A673 (cell line): Measurements from ENCODE around the gene AGBL4. TPM values are rescaled to one million over a fixed set of nuclear protein-coding genes. Genes with fewer than 3 reads are reported as not detected.

Experiments used
- BruUV-seq: library from RNA; stranded (reverse); fragments of 400-500 nt; replicated peaks from 2 replicates; lab custom pipeline; 2021; lab: Mats Ljungman, UMichigan
- CTCF ChIA-PET: fragments of 300-600 bp; sonication (Branson Sonifier 250); formaldehyde crosslinking; loops from one replicate; lab custom pipeline; 2022; ENCODE audit warnings: antibody characterized with exemption; lab: Charles Lee
- POLR2A ChIA-PET: fragments of 300-600 bp; sonication (Branson Sonifier 250); formaldehyde crosslinking; loops from one replicate; lab custom pipeline; 2022; ENCODE audit warnings: antibody characterized with exemption; ENCODE audit not compliant: low non-redundant PET; lab: Charles Lee
- DNase-seq: peaks from one replicate; pipeline ENCODE4 v3.0.0-alpha.2; 2015; ENCODE audit warnings: low spot score
- H3K27ac ChIP-seq: fragments of 200-600 bp; sonication (generic); 2 replicates; pipeline ENCODE4 v1.5.1; 2016; ENCODE audit warnings: mixed run types, low read depth, mild to moderate bottlenecking, mixed read lengths, antibody characterized with exemption, low read length; ENCODE audit not compliant: poor library complexity, severe bottlenecking
- H3K27me3 ChIP-seq: fragments of 200-600 bp; sonication (generic); replicated peaks from 2 replicates; pipeline ENCODE4 v1.6.1; 2017; ENCODE audit warnings: mixed run types, low read depth, mild to moderate bottlenecking, mixed read lengths, antibody characterized with exemption, low read length; ENCODE audit not compliant: insufficient read depth, poor library complexity
- H3K36me3 ChIP-seq: fragments of 200-600 bp; sonication (generic); 2 replicates; pipeline ENCODE4 v1.6.1; 2016; ENCODE audit warnings: mixed run types, mild to moderate bottlenecking, mixed read lengths, antibody characterized with exemption, low read length; ENCODE audit not compliant: insufficient read depth, poor library complexity, severe bottlenecking
- H3K4me1 ChIP-seq: fragments of 200-600 bp; sonication (generic); 2 replicates; pipeline ENCODE4 v1.6.1; 2017; ENCODE audit warnings: mixed run types, mild to moderate bottlenecking, mixed read lengths, antibody characterized with exemption, low read length; ENCODE audit not compliant: insufficient read depth, poor library complexity, severe bottlenecking
- H3K4me3 ChIP-seq: fragments of 200-600 bp; sonication (generic); 2 replicates; pipeline ENCODE4 v1.5.1; 2016; ENCODE audit warnings: low read depth, mixed run types, mild to moderate bottlenecking, mixed read lengths, low read length; ENCODE audit not compliant: poor library complexity, severe bottlenecking
- H3K9me3 ChIP-seq: fragments of 200-600 bp; sonication (generic); 2 replicates; pipeline ENCODE4 v1.6.1; 2016; ENCODE audit warnings: mixed run types, low read depth, mild to moderate bottlenecking, mixed read lengths, antibody characterized with exemption, low read length; ENCODE audit not compliant: poor library complexity, severe bottlenecking
- CTCF ChIP-seq: fragments of 300-800, 200-600 bp; sonication (generic); conservative IDR thresholded peaks from 2 replicates; pipeline ENCODE4 v1.5.1; 2017; ENCODE audit warnings: low read depth, mild to moderate bottlenecking, antibody characterized with exemption, low read length, moderate library complexity, mixed read lengths
- EZH2 ChIP-seq: fragments of 200-600 bp; sonication (generic); IDR thresholded peaks from 2 replicates; pipeline ENCODE4 v1.6.1; 2017; ENCODE audit warnings: borderline replicate concordance, low read depth, mild to moderate bottlenecking, mixed read lengths, antibody characterized with exemption, low read length; ENCODE audit not compliant: poor library complexity, severe bottlenecking
- intact Hi-C: fragments of 100-400 bp; cut with micrococcal nuclease; formaldehyde crosslinking; loops from one replicate; pipeline ENCODE4 v1.10.0; 2022; ENCODE audit not compliant: unreplicated experiment
- total RNA-seq: library from RNA; stranded (reverse); gene quantifications from 2 replicates; pipeline ENCODE4 v1.2.3, GENCODE V29; 2021

The AGBL4 gene
- total RNA-seq, 1 experiment from 2014 or later = 0.32 TPM

- intact Hi-C loops = no loop called here
- no peaks in the 10 kb centered on the region for H3K27me3 ChIP-seq
- no peak overlapping the region for H3K4me3 ChIP-seq
- BruUV-seq = no TSS peak
- POLR2A ChIA-PET = no interaction called here
- no peaks in the 10 kb centered on the region for H3K9me3 ChIP-seq
- DNase-seq = peak; percentile 38
- H3K36me3 ChIP-seq = no peaks in the 10 kb centered on the region
- H3K4me1 ChIP-seq = no peaks in the 10 kb centered on the region
- no peak for TF ChIP-seq CTCF
- TF ChIP-seq EZH2 = no peak
- CTCF ChIA-PET = no interaction called here
- H3K27ac ChIP-seq = no peak overlapping the region
These were observed 659.1 kb downstream of the AGBL4 start for GRCh38 chr1:49364676-49365075.

- no peaks in the 10 kb centered on the region for H3K36me3 ChIP-seq
- no peaks in the 10 kb centered on the region for H3K27me3 ChIP-seq
- H3K4me1 ChIP-seq = no peaks in the 10 kb centered on the region
- no peak overlapping the region for H3K27ac ChIP-seq
- TF ChIP-seq CTCF = no peak
- TF ChIP-seq EZH2 = no peak
- H3K9me3 ChIP-seq = no peaks in the 10 kb centered on the region
- DNase-seq = no peak
- BruUV-seq = no TSS peak
- no peak overlapping the region for H3K4me3 ChIP-seq
- CTCF ChIA-PET = no interaction called here
- POLR2A ChIA-PET = no interaction called here
- intact Hi-C loops = no loop called here
These were observed 660.1 kb downstream of the AGBL4 start for GRCh38 chr1:49363628-49364027.

- Histone ChIP-seq H3K27ac (no peak overlapping the region), H3K27me3 (no peaks in the 10 kb centered on the region), H3K36me3 (no peaks in the 10 kb centered on the region), H3K9me3 (no peaks in the 10 kb centered on the region), H3K4me3 (no peak overlapping the region), H3K4me1 (no peaks in the 10 kb centered on the region)
- ChIA-PET CTCF (no interaction called here), POLR2A (no interaction called here)
- BruUV-seq = no TSS peak
- intact Hi-C loops = no loop called here
- TF ChIP-seq EZH2 = no peak
- no peak for TF ChIP-seq CTCF
- DNase-seq = no peak
These were observed 665.7 kb downstream of the AGBL4 start for GRCh38 chr1:49358036-49358435.
